ENCODE data around the gene RNF149. TPM values are rescaled to one million over a fixed set of nuclear protein-coding genes. Genes with fewer than 3 reads are reported as not detected.

RNF149 gene
- total RNA-seq, 1 experiment from 2014 or later = 40.2 TPM

GRCh38 chr2:101356055-101356454 lies 47.6 kb upstream of the RNF149 start:
- Histone ChIP-seq H3K36me3 (ENCODE audit: control insufficient read depth in 1 of 2, insufficient read depth in 2 of 2, low read length in 2 of 2) (no peaks in the 10 kb centered on the region), H3K79me2 (ENCODE audit: insufficient read depth, low read length) (no peaks in the 10 kb centered on the region), H3K9ac (ENCODE audit: low read length) (no peak overlapping the region), H3K9me2 (ENCODE audit: insufficient read depth) (no peaks in the 10 kb centered on the region), H3K4me2 (ENCODE audit: low read length) (peak overlapping the region; percentile 38; the same call in 1 of the 2 replicates), H3K9me3 (ENCODE audit: control insufficient read depth in 1 of 2, insufficient read depth in 1 of 2, low read depth in 1 of 2, low read length in 2 of 2) (no peaks in the 10 kb centered on the region), H2AFZ (ENCODE audit: low read depth, low read length, poor library complexity, severe bottlenecking) (no peak overlapping the region), H3K4me1 (ENCODE audit: control insufficient read depth in 1 of 2, insufficient read depth in 2 of 2, low read length in 2 of 2) (peaks cover 30 to 46% of the 10 kb centered on the region in 2 experiments), H3K27me3 (ENCODE audit: insufficient read depth, low read length) (no peaks in the 10 kb centered on the region), H3K4me3 (replicated peaks in 1 of 2; ENCODE audit: low read depth in 1 of 2, low read length in 2 of 2) (no peak overlapping the region), H3K27ac (ENCODE audit: low read depth, low read length) (no peak overlapping the region), H4K20me1 (ENCODE audit: insufficient read depth) (no peaks in the 10 kb centered on the region)
- DNase-seq (ENCODE audit: low read depth, low spot score) = no peak
- TF ChIP-seq EZH2phosphoT487 (IDR thresholded peaks at IDR 0.05; ENCODE audit: borderline replicate concordance) (no peak), REST (IDR thresholded peaks at IDR 0.05; ENCODE audit: low read depth) (no peak), CBX3 (IDR thresholded peaks at IDR 0.05; ENCODE audit: low read depth) (no peak), POLR2AphosphoS5 (IDR thresholded peaks at IDR 0.05; ENCODE audit: low read depth, low read length) (no peak), SP1 (IDR thresholded peaks at IDR 0.05; ENCODE audit: low read depth) (no peak), ELF1 (IDR thresholded peaks at IDR 0.05; ENCODE audit: borderline replicate concordance, low read depth) (no peak)
- ChIA-PET RAD21 (ENCODE audit: low non-redundant PET in 1 of 2, low total read pairs in 2 of 2, uncharacterized antibody in 2 of 2, unreplicated experiment in 2 of 2) (no interaction called here), POLR2A (no interaction called here), CTCF (no interaction called here)
- no peak for ATAC-seq
- BruUV-seq (replicated peaks) = no TSS peak
- intact Hi-C loops (cut with micrococcal nuclease) = no loop called here

Data from HCT116 (cell line).